Left ventricle myocardium superior (tissue), 1 donor: ENCODE measurements around the gene TMEM40. TPM values are rescaled to one million over a fixed set of nuclear protein-coding genes. Genes with fewer than 3 reads are reported as not detected.
"Not testable (repeated sequence)": the region's sequence is repeated elsewhere in the genome, so short reads cannot be mapped to it uniquely, and the experiment has no call there.

Experiments used
- ATAC-seq: fragments of 200-7000 bp; cut with Tn5 transposase; one replicate; pipeline ENCODE4 v1.9.1; 2020; ENCODE audit warnings: mild to moderate bottlenecking, moderate library complexity
- DNase-seq: peaks from one replicate; pipeline ENCODE4 v3.0.0-alpha.2; 2020
- intact Hi-C: fragments of 100-400 bp; cut with micrococcal nuclease; formaldehyde crosslinking; loops from one replicate; pipeline ENCODE4 v1.11.0; 2022
- total RNA-seq: library from RNA; stranded (reverse); fragmentation: NEBNext Ultra II Directional; extraction: Animal tissue kit (Norgen Biotek cat#: 25700); gene quantifications from one replicate; pipeline ENCODE4 v1.2.1, GENCODE V29; 2021
- donor health status: DM: no; HTN: yes; CAD: no; lungs with severe emphysema.

The TMEM40 gene
- total RNA-seq, 1 donor from 2014 or later: 2.8 TPM

GRCh38 chr3:12727481-12727880 lies 31.6 kb downstream of the TMEM40 start:
- intact Hi-C loops: no loop called here
- ATAC-seq: no peak
- DNase-seq: no peak

GRCh38 chr3:12725436-12725835 lies 33.6 kb downstream of the TMEM40 start:
- no peak for DNase-seq
- no peak for ATAC-seq
- intact Hi-C loops: no loop called here

- intact Hi-C loops: no loop called here
- DNase-seq (no peak), ATAC-seq (no peak)
Measured at GRCh38 chr3:12724794-12725193, 34.3 kb downstream of the TMEM40 start.

GRCh38 chr3:12723362-12723761 lies 35.7 kb downstream of the TMEM40 start:
- intact Hi-C loops, ATAC-seq, DNase-seq: not testable (repeated sequence)

- DNase-seq: no peak
- ATAC-seq: no peak
- intact Hi-C loops: no loop called here
Measured at GRCh38 chr3:12722226-12722625, 36.8 kb downstream of the TMEM40 start.

- peak; percentile 97 for ATAC-seq
- intact Hi-C loops: no loop called here
- peak; percentile 76 for DNase-seq
Measured at GRCh38 chr3:12719984-12720898, 38.8 kb downstream of the TMEM40 start.

GRCh38 chr3:12719541-12719940 lies 39.5 kb downstream of the TMEM40 start:
- no peak for DNase-seq
- peak; percentile 27 for ATAC-seq
- intact Hi-C loops: no loop called here

GRCh38 chr3:12716605-12717151 lies 42.4 kb downstream of the TMEM40 start:
- DNase-seq (no peak), ATAC-seq (no peak)
- intact Hi-C loops: no loop called here

- DNase-seq (no peak), ATAC-seq (no peak)
- intact Hi-C loops: no loop called here
Measured at GRCh38 chr3:12714278-12714677, 44.8 kb downstream of the TMEM40 start.

- intact Hi-C loops: no loop called here
- ATAC-seq: no peak
- DNase-seq: no peak
Measured at GRCh38 chr3:12710062-12710461, 49.0 kb downstream of the TMEM40 start.

GRCh38 chr3:12709334-12709733 lies 49.7 kb downstream of the TMEM40 start:
- intact Hi-C loops: no loop called here
- ATAC-seq: no peak
- no peak for DNase-seq

- DNase-seq: peak; percentile 63
- peak; percentile 59 for ATAC-seq
- intact Hi-C loops: no loop called here
Measured at GRCh38 chr3:12708584-12709192, 50.4 kb downstream of the TMEM40 start.

- DNase-seq (no peak), ATAC-seq (peak; percentile 7)
- intact Hi-C loops: no loop called here
Measured at GRCh38 chr3:12707449-12707848, 51.6 kb downstream of the TMEM40 start.

GRCh38 chr3:12706504-12707253 lies 52.4 kb downstream of the TMEM40 start:
- intact Hi-C loops: no loop called here
- ATAC-seq (peak; percentile 86), DNase-seq (no peak)

GRCh38 chr3:12705981-12706380 lies 53.1 kb downstream of the TMEM40 start:
- ATAC-seq (no peak), DNase-seq (no peak)
- intact Hi-C loops: no loop called here

- DNase-seq (no peak), ATAC-seq (peak; percentile 40)
- intact Hi-C loops: no loop called here
Measured at GRCh38 chr3:12705374-12705926, 53.6 kb downstream of the TMEM40 start.

GRCh38 chr3:12702501-12702900 lies 56.6 kb downstream of the TMEM40 start:
- no peak for DNase-seq
- intact Hi-C loops: no loop called here
- no peak for ATAC-seq

GRCh38 chr3:12701601-12702000 lies 57.5 kb downstream of the TMEM40 start:
- intact Hi-C loops, ATAC-seq, DNase-seq: not testable (repeated sequence)

- DNase-seq (no peak), ATAC-seq (no peak)
- intact Hi-C loops: no loop called here
Measured at GRCh38 chr3:12700800-12701199, 58.3 kb downstream of the TMEM40 start.
